Inflammatory macrophage (primary cell): ENCODE measurements around the gene VPS37C.
"Not testable (repeated sequence)": the region's sequence is repeated elsewhere in the genome, so short reads cannot be mapped to it uniquely, and the experiment has no call there.

Experiments used
- DNase-seq, 2 donors: peaks; one replicate each; pipeline ENCODE4 v3.0.0-alpha.2; 2020 to 2022

Gene VPS37C

DNA sequence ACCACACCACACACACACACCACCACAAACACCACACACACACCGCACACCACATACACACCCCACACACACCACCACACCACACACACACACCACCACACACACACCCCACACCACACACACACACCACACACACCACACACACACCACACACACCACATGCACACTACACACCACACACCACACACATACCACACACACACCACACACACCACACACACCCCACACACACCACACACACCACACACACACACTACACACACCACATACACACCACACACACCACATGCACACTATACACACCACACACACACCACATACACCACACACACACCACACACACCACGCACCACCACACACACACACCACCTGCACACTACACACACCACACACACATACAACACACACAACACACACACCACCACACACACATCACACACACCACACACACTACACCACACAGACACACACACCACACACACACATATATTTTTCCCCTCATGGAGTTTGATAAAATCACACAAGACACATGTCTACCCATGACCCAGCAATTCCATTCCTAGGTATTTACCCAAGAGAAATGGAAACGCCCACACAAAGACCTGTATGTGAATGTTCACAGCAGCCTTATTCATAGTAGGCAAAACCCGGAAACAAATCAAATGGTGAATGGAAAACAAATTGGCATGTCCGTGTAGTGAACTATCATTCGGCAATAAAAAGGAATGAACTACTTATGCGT is 44.6 kb downstream of the VPS37C start:
- no peak for DNase-seq

DNA sequence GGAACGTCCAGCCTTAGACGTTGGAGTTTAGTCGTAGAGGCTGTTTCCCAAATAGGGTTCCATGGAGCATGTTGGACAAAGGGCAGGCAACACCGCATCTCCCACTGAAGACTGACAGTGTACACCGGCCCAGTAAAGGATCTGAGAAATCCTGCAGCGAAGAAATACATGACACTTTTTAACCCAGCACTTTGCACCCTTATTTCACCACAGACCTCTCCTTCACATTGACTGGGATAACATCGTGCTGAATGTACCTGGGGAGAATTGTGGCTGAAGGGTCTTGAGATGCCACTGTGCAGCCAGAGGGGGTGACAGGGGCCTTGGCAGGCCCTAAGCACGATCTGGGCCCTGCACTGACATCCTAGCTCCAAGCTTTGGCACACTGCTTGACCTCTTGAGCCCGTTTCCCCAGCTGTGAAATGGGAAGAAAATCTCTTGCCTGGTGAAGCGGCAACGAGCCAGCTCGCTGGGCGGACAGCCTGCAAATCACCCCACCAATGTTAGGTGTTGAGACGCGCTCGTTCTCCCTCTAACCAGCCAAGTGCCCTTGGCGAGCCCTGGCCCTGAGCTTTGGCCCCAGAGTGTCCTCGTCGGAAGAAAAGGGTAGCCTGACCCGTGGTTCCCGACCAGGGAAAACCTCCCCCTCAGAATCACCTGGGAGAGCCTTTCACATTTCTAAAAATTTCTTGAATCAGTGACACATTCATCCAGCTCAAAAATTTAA is 45.6 kb downstream of the VPS37C start:
- no peak for DNase-seq

DNA sequence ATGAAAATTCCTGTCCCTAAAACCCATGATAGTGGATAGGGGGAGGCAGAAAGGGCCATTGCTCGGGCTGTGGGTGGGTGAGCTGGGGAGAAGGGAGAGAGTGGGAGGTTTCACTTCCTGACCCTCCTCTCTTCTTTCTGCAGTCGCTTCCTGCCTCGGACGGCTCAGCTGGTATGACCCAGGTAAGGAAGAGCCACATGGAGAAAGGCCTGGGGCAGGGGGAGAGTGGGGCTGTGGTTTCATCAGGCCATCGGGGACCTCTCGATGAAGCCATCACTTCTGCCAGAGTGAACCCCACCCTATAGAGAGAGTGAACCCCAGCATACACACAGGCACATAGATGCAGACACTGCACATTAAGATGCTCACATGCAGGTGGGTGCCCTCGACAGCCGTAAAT is 46.3 kb downstream of the VPS37C start:
- DNase-seq: no peak

DNA sequence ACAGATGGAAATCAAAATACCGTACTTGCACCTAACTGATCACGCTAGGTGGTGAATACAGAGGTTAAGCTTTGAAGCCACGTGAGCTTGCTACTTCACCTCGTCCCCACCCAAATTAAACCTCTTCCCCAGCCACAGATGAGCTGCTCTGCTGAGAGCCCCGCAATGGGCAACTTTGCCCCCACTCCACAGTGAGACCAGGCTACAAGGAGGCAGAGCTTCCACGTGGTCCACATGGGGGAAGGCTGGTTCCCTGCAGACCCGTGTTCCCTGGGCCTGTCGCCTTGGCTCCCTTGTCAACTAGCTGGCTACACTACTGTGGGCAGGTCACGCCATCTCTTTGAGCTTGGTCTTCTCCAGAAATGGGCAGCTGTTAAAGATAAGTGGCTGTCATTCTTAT is 48.0 kb downstream of the VPS37C start:
- DNase-seq: no peak

DNA sequence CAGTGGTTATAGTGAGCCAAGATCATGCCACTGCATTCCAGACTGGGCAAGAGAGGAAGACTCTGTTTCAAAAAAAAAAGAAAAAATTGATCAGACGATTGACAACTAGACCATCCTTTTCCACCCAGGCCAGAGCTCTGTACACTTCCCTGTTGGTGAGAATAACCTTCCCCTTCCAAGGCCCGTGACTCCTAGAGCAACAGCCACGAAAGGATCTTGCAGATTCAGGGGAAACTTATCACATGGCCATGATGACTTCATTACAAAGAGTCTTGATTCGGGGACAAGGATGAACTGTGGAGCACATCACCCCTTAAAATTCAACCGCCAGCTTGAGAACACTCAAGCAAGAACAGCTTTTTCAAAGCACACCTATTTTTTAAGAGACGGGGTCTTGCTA is 48.7 kb downstream of the VPS37C start:
- peak; percentile 57 to 80 for DNase-seq

DNA sequence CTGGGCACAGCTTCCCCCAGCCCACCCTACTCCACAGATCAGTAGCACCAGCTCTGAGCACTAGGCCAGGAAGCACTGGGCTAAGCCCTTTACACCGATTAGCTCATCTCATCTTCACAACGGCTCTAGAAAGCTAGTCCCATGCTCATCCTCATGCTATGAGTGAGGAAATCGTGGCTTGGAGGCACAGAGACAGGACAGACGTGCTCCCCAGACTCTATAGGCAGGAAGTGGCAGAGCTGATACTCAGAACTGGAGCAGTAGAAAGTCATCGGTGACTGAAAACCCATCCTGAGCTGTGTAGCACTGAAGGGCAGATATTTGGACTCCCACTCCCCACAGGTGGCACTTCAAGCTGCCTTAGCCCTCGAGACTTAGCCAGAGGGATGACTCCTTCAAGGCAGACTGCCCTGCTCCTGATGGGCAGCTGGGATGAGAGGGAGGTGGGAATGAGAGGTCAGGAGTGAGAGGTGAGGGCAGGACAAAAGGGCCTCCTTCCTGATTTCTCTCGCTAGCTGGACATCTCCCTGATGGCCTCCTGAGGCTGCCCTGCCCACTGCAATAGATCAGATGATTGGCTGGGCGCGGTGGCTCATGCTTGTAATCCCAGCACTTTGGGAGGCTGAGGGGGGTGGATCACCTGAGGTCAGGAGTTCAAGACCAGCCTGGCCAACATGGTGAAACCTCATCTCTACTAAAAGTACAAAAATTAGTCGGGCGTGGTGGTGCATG is 49.3 kb downstream of the VPS37C start:
- DNase-seq: peak; percentile 75 to 88

DNA sequence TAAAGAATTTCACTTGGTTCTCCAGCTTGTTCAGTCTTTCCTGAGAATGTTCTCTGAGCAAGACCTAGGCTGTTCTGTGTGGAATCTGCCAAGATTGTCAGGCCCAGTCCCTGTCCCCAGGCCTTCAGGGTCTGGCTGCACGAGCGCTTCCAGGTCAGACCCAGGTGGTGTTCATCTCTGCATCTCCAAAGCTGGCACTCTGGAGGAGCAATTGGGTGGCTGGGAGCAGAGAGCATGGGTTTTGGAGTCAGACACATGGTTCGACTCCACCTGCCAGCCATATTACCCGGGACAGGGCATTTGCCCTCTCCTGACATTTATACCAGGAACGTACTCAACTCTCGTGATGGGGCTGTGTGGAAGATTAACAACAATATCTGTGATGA is 50.2 kb downstream of the VPS37C start:
- DNase-seq: no peak

DNA sequence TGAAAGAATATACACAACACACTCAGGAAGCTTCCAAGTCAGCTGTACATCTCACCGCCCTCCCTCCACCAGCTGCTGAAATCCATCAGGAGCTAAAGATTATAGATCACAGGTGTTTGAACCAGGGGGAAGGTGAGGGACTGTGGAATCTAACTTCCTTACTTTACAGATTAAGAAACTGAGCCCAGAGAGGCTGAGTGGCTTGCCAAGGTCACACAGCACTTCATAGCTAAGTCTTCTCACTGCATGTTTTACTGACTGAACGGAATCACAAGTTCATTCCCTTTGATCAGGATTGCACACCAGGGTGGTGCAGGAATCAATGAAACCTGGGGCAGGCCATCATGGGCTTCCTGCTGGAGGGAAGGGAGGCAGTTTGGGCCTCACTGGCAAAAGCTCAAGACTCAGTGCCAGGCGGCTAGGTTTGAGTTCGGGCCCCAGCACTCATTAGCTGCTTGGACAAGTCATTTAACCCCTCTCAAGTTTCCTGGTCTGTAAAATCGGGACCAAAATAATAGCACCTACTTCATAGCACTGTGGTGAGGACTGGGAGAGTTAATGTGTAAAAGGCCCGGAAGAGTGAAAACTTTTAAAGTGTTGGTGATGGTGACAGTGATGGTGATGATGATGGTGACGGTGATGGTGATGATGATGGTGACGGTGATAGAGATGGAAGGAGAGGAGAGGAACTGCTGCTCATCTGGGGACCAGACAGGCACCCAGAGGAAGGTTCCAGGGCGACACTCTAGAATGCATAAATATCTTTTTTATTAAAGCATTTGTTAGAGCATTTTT is 50.8 kb downstream of the VPS37C start:
- DNase-seq: no peak

DNA sequence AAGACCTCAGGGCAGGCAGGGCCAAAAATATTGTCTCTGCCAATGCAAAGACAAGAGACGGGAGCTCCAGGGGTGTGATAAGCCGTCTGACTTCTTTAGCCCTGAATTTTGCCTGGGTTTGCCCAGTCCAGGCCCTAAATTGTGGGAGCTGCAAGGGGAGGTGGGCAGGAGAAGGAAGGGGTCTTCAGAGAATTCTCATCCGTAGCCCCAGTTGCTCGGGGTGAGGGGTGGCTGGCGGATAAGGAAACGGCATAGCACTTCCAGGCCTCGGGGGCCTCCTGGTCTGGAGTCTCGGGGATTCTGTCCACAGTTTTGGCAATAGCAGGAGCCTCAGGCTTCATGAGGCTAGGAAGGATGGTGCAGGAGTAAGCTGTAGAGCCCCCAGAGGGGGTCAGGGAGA is 51.6 kb downstream of the VPS37C start:
- DNase-seq: no peak

DNA sequence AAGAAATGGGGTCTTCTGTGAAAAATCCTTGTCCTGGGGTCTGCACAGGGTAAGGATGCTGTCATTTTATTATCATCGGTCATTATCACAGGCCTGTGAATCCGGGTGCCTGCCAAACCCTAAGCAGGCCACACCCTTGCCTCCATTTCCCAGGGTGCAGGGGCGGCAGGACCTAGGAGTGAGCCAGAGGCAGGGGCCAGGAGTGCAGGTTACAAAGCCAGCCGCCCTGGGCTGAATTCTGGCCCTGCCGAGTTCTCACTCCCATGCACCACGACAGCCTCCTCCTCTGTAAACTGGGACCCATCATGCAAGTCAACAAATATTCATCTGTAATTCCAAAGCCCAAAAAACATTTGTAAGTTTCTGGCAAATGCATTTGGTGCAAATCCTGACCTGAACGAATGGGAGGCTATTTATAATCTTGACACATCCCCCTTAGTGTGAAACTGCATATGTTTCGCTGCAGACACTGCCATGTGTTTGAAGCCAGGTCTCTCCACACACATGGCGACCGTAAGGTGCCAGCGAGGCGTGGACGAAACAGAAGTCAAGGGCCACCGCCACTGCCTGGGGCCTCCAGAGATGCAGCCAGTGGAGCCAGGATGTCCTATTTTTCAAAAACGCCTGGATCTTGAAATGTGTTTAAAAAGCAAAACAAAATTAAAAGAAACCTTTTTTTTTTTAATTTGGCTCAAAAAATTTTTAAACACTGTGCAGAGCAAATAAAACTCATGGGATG is 52.2 kb downstream of the VPS37C start:
- no peak for DNase-seq

DNA sequence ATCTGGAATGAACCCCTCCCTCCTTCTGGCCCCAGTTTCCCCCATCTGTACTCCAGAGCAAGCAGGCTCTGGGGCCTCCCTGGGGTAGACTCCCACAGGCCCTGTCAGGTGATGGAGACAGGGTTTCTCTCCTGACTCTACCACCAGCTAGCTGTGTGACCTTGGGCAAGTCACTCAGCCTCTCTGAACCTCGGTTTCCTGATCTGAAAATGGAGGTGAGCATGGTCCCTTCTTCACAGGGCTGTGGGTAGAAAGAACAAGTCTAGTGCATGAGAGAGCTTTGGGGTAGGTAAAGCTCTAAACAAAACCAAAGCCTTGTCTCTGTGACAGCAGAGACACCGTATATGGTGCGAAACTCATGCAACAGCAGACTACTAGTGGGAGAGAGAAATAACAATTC is 53.3 kb downstream of the VPS37C start:
- DNase-seq: no peak

DNA sequence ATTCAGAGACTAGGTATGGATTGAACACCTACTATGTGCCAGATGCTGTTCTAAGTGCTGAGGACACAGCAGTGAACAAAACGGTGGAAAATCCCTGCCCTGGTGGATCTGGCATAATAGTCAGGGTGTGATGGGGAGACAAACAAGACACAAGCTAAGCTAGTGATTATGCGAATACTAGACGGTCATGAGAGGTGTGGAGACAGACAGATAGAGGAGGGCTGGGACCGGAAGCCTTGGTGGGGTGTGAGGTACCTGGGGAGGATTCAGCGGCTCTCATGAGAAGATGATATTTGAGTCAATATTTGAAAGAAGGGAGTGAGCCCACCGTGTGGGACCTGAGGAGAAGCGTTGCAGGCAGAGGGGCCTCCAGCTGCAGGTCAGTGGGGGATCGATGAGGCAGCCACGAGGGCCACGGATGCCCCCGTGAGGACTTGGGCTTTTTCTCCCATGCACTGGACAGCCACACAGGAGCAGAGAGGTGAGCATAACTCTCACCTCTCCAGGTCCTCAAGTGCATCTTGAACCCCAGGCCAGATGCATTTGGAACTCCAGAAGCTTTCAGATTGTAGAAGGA is 54.2 kb downstream of the VPS37C start:
- no peak for DNase-seq

DNA sequence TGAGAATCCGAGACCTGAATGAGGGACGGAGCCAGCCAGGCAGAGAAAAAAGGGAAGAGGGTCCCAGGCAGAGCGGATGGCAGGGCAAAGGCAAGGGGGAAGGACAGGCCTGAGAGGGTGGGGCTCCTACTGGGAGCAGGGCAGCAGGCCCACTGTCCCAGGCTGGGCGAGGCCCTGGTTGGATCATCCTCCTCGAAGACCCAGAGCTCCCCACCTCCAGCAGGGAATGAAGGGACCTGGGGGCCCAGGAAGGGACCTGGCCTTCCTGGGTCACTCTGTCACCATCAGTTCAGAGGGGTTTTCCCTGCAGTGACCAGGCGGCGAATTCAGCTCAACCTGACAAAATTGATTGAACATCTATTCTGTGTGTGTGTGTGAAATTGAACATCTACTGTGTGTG is 54.9 kb downstream of the VPS37C start:
- DNase-seq: no peak

DNA sequence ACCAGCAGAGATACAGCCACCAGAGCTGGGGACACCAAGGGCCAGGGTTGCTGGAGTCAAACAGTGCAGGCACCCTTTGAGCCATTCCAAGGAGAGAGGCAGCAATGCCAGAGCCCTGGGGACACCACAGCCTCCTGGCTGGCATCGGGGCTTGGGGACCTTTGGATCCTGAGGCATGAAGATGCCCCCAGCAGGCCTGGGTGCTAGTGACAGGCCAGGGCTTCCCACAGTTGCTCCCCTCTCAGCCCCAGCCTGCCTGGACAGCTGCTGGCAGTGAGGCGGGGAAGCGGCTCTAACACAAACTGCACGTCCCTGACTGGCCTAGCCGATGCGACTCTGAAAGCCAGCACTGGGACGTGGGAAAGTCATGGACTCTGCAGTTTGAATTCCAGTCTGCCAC is 56.3 kb downstream of the VPS37C start:
- no peak for DNase-seq

DNA sequence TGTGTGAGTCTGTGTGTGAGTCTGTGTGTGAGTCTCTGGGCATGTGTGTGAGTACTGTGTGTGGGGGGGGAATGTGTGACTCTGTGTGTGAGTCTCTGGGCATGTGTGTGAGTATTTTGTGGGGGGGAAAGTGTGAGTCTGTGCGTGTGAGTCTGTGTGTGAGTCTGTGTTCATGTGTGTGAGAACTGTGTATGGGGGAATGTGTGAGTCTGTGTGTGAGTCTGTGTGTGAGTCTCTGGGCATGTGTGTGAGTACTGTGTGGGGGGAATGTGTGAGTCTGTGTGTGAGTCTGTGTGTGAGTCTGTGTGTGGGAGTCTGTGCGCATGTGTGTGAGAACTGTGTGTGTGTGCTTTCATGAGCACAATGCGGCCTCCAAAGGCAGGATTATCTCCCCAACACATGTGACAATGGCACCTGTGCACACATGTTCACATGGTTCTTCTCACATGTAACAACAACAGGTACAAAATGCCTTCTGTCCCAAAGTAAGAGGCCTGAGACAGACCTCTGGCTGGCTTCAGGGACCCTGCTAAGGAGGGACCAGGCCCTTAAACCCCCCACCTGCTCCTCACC is 57.3 kb downstream of the VPS37C start:
- DNase-seq: no peak

DNA sequence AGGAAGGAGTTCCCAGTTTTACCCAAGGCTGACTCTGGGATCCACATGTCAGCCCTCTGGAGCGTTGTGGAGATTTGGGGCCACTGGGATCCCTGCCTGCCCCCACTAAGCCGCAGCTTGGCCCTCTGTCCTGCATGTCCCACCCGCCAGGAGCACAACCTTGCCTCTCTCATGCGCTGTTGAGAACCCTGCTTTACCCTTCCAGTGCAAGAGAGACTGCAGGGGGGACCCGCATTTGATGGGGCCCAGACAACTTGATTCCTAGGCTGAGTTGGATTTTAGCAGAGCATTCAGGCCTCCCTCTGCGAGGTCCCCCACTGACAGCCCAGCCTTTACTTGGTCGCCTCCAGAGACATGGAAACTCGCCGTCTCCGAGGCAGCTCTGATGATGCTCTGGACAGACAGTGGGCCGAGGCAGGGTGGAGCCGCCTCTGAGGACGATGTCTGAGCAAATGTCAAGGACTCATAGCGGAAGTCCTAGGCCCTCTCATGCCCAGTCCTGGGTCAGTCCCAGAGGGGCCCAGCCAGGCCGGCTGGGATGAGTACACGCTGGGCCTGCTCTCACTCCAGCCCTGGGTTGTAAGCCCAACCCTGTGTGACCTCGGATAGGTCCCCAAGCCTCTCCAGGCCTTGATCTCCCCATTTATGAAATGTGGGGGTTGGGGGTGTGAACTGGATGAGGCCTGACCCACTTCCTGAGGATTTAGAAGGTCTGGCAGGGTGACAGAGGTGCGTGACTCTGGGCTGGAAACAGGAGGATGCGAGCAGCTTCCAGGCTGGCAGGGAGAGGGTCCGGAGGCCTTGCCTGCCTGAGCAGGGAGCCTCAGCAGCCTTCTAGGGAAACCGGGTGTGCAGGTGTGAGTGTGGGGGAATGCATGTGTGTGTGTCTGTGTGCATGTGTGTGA is 58.3 kb downstream of the VPS37C start:
- DNase-seq: no peak

DNA sequence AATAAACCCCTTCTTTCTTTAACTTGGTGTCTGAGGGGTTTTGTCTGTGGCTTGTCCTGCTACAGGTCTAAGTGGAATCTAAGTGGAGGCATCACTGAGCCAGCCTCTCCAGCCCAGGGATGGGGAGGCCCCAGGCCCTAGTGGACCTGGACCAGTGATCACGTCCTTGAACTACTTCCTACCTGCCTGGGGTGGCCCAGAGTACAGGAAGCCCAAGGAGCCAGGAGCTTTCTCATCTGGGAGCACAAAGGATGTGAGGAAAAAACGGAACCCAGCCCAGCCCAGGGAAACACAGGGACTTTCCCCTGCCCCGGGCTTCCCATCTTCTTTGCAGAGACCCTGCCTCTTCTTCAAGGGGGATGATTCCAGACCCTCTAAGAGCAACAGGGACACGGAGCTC is 62.4 kb downstream of the VPS37C start:
- DNase-seq: no peak

DNA sequence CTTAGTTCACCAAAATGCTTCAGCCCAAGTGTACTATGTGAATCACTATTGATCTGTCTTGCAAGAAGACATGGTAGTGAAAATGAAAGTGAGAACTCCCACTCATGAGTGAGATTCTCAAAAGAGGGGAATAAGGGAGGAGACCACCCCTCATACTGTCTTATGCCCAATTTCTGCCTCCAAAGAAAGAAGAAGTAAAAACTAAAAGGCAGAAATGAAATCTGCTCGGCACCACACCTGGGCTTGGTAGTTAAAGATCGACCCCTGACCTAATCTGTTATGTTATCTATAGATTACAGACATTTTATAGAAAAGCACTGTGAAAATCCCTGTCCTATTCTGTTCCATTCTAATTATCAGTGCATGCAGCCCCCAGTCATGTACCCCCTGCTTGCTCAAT is 63.0 kb downstream of the VPS37C start:
- not testable (repeated sequence) for DNase-seq

DNA sequence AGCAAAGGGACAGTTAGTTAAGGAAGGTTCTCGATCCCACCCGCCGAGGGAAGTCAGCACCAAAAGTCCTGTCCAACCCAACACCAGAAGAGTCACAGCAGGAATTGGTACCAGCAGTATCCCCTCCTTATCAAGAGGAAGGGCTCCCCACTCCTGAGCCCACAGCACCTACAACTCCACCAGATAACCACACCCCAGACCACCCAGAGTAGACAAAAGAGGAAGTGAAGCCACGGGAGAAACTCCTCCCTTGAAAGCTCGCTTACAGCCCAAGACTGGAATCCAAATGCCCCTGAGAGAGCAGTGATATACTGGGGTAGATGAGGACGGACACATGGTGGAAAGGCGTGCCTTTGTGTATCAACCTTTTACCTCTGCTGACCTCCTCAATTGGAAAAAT is 66.2 kb downstream of the VPS37C start:
- peak; percentile 33 to 34 for DNase-seq

DNA sequence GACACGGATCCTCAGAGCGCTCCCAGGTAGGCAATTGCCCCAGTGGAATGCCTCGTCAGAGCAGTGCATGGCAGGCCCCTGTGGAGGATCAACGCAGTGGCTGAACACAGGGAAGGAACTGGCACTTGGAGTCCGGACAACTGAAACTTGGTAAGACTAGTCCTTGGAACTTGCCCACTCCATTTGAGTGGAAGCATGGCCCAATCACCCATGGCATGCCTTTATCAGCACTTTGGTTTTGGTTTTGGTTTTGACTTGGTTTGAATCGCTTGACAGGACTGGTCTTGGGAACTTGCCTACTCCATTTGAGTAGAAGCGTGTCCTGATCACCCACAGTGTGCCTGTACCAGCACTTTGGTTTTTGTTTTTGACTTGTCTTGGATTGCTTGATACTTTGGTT is 67.1 kb downstream of the VPS37C start:
- DNase-seq: not testable (repeated sequence)
